GM21381 (cell line): ENCODE measurements around the gene P3H1.

ENCODE experiments used
- ATAC-seq: cut with Tn5 transposase; IDR thresholded peaks from one replicate; pipeline ENCODE4 v1.9.1; 2021; ENCODE audit warnings: mild to moderate bottlenecking, moderate library complexity; ENCODE audit not compliant: unreplicated experiment

The P3H1 gene

DNA sequence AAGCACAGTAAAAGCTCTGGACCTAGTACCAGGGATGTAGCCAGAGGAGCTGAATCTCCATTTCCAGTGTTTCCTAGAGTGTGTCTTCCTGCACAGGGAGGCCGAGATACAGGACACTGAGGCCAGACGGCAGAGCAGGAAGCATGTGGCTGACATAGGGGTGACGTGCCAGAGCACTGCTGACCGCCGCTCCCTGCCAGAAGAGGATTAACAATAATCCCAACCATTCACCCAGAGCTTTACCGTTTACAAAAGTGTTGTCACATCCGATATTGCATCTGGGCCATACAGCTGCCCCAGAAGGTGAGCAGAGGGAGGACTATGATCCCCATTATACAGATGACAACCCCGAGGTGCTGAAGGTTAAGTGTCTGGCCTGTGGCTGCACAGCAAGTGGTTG, 21.0 kb downstream of the P3H1 start:
- no peak for ATAC-seq

DNA sequence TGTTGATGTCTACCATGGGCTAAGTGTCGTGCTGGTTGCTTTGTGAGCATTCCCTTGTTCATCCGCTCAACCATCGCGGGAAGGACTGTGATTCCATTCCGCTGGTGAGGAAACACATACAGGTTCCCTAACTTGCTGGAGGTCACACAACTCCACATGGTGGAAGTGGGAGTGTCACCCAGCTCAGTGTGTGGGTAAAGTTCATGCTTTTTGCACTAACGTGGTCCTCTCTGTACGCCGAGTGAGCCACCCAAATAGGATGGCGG, 22.7 kb downstream of the P3H1 start:
- no peak for ATAC-seq

DNA sequence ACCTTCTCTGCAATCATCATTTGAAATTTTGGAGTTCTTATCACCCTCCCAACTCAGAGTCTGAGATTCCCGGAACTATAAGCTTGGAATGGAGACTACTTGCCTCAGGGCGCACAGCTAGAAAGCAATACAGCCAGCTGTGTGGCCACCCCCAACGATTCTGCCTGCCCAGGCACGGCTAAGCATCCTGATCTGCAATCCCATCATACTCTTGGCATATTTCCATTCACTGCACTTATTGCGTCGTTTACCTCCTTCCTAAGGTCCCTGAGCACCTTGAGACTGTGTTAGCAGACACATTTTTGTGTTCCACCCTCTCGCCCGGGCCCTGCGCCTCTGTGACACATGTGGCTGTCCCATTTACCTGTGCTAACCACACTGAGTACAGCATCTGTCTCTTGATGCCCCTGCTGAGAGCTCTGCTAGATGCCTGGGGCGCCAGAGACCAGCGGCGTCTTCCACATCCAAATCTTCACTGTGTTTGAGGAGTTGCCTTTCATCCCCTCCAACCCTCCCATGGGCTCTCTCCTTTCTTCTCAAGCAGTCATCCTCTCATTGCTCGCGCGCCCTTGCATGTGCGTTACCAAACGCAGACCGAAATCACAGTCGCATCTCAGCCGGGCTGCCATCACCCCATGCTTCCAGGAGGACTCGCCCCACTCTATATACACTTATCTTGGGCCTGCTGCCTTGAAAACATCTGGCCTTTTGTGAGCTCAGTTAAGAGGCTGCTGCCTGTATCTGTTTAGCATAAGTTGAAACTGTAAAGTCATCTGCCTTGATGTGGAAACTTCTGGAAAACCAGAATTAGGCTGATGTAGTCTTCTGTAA, 23.3 kb downstream of the P3H1 start:
- no peak for ATAC-seq

DNA sequence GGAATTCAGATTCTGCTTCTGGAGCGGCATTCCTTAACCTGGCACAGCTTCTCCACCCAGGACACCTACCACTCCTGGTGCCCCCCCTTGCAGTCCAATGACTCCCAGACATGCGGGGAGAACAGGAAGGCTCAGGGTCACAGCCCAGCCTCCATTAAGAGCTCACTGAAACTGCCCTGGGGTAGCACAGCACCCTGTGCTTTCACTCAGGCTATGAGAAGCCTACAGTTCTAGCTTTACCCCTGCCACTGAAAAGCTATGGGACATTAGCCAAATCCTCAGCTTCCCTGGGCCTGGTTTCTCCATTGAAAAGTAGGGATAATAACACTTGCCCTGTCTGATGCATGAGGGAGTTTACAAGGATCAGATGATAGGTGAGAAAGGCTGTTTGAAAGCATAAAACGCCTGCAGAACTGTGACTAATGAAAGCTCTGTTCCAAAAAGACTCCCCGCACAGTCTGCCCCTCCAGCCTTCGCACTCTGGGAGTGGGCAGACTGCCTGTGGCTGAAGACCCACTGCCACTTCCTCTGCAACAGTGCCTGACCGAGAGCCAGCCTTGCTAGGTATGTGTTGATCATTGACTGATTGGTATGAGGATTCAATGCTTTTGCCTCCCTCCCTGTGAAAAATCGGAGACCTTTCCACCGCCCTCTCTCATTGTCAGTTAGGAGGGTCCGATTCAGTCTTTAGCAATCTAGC, 24.1 kb downstream of the P3H1 start:
- no peak for ATAC-seq

DNA sequence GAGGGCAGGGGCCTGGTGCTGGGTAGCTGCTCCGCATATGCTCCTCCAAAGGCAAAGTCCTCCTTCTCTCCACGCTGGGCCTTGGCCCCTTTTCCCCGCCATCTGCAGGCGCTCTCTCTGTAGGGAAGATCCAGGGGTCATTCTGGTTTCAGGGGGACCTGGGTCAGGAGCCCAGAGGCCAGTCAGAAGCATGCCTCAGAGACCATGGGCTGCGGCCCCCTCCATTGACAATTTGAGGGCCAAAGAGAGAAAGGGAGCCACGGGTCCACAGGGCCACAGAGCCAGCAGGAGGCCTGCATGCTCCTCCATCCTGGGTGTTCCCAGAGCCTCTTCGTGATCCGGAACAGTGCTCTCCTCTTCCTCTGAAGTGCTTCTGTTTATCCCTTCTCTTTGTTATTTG, 24.7 kb downstream of the P3H1 start:
- ATAC-seq, result no peak

DNA sequence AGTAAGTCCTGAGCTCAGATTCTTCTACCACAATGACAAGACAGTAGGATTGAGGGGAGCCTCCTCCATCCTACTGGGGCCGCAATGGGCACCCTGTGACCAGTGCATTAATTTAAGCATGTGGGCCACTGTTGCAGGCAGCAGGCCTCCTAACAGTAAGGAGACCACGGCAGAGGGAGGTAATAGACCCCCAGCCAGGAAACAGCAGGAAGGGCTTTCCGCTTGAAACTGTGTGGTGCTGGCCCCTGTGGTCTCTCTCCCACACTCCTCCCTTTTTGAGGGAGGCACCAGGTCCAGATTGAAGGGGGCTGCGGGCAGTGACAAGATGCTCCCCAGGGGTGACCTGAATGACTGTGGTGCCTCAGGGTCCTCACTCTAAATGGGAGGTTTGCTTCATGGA, 25.1 kb downstream of the P3H1 start:
- no peak for ATAC-seq

DNA sequence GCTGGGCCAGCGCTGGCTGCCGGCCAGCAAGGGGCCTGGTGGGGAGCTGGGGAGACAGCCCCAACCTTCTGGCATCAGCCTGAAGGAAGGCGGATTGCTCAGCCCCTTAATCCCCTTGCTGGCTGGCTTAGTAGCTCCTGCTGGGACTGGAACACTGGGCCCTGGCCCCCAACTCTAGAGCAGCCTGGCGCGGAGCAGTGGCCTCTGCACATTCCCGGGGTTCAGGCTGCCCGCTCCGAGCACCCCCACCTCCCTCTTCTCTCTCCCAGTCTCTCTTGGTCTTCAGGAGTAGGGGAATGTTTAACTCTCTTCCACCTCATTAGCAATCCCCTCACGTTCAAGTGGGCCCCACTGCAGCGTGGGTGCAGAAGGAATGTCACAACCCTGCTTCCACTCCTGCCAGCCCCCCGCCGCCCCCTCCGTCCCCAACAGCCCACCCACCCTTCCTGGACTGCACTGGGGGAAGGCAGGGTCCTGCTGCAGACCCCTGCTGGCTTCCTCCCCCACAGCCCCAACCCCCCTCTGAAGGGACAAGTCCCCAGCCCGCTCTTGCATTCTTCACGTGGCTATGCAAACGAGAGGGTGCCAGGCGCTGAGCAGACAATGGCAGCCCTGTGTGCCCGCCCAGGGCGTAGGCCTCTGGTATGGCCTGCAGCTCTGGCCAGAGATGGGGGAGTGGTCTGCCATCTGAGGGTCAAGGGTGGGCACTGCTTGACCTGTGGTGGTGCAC, 25.8 kb downstream of the P3H1 start:
- no peak for ATAC-seq

DNA sequence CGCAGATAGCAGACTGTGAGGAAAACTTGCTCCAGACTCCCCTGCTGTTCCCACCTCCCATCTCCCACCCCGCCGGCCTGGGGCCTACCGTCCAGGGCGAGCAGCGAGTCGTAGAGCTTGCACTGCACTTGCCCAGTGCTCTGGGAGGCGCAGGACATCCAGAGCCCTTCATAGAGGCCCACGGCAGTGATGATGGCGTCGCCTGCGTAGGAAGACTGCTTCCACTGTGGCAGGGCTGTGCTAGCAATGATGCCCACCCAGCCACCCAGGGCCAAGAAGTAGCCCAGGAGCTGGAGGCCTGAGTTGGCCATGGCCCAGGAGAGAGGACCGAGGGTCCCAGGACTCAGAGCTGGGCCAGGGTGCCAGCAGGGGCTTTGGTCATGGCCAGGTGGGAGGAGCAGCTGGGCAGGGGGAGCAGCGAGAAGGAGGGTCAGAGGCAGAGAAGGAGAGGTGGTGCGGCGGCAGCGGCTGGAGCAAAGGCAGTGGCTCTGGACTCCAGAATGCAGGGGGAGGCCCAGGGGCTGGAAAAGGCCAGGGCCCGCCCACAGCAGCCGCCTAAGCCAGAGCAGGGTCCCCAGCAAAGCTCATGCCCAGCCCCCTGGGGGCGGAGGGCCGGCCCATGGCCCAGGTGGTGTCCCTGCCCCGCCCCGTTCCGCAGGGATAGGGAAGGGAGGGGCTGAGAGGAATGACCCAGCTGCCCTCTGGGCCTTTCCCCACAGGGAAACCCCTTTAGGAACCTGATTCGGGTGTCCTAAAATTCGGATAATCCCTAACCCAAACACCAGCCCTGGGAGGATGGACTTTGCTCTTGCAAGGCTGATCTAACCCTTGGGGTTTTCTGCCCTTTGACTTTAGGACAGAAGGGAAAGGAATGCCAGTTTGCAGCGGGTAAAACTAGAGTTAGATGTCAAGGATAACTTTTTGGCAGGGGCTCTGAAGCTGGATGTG, 26.8 kb downstream of the P3H1 start, which contains the start of gene CLDN19:
TSS of gene CLDN19 (minus strand) at position 484 of the 948 bp plus-strand sequence. CDS start at position 311, 173 bp downstream.
- no peak for ATAC-seq

DNA sequence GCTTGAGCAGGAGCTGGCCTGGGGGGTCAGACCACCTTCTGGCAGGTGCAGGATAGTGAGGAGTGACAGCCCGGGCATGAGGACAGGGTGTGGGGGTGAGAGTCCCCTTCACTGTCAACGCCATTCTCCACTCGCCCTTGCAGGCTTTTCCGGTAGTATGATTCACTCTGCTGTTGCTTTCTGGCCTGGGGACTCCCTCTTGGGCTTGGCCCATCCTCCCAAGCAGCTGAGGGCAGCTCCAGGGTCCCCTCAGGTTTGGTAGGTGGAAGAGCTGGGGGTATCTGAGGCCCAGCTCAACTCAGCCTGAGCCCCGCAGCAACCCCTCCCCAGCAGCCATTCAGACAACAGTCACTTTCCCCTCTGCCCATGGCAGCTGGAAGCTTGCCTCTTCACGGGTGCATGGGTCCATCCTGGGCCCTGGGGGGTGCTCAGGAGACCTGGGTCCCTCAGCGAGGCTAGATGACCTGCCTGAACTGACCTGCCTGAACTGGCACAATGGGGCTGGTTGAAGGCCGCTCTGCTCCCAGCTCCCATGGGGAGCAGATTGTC, 28.1 kb downstream of the P3H1 start:
- ATAC-seq, result no peak

DNA sequence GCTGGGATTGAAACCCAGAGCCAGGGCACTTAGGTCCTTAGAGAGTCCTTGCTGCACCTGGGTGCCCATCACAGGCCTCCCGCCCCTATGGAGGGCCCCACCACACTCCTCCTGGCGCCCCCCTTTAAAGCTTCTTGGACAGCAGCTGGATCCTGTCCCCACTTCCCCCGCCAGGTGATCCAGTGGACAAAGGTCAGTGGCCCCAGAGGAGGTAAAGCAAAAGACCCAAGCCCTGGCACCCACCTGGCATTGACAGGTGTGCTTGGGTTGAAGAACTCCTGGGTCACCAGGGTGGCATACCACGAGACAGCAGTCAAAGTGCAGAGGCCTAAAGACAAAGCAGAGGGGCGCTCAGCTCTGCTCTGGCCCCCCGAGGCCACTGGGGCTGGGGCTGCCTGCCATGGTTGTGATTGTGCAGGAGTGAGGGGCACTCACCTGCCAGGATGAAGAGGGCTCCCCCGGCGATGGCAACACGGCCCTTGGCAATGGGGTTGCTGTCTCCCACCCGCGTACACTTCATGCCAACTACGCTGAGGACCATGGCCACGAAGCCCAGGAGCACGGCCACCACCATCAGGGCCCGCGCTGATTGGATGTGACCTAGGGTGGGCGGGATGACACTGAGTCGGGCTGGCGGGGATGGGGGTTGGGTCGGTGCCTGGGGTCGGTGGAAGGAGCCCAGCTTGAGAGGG, 28.7 kb downstream of the P3H1 start:
- ATAC-seq, result no peak

DNA sequence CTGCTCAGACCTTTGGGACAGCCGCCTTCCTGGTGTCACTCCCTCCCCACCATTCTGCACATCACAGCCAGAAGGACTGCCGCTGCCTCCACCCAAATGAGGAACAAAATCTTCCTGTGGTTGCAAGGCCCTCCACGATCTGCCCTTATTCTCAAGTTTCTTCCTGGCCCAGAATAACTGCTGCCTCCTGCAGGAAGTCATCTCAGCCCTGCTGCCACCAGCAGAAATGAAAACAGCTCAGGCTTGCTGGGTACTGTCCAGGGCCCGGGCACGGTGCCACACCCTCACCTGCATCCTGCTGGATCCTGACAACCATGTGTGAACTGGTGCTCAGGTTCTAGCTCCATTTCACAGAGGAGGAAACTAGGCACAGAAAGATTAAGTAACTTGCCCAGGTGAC, 29.6 kb downstream of the P3H1 start:
- no peak for ATAC-seq

DNA sequence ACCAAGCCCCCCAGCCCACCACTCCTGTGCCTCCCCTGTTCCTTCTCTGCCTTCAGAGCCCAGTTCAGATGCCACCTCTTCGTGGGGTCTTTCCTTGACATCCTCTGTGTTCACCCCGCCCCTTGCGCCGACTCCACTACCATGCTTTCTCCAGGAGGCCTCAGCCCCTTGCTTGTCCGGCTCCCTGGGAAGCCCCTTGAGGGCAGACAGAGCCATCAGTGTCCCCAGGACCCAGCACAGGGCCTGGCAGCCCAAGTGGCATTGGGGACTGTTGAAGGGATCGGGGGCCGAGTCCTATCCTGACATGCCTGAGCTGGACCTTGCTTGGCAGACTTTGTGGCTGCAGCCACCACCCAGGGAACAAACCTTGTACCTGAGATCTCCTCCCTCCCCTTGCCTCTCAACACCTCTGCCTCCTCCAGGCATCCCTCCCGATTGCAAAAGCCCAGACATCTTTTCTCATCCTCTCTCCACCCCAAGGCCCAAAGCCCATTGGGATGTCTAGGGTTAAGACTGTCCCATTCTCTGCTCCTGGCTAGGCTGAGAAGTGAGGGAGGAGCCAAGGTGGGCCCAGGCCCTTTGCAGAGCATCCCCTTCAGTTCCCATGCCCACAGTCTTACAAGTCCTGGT, 30.1 kb downstream of the P3H1 start:
- ATAC-seq, result no peak

DNA sequence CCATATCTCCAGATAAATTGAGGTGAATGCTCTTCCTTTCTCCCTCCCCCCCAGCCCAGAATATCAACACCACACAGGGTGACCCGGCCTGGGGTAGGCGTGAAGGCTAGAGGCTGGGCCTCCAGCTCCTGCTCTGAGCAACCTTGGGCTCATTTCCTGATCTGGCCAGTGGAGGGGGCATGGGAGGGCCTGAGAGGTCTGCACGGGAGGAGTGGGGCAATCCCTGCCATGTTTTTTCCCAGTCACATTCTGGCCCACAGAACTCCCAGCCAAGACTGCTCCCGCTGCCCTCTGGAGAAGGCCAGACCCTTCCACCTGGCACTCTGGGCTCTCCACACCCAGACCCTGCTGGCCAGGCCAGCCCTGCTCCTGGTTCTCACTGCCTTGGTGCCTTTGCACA, 30.7 kb downstream of the P3H1 start:
- ATAC-seq, result no peak

DNA sequence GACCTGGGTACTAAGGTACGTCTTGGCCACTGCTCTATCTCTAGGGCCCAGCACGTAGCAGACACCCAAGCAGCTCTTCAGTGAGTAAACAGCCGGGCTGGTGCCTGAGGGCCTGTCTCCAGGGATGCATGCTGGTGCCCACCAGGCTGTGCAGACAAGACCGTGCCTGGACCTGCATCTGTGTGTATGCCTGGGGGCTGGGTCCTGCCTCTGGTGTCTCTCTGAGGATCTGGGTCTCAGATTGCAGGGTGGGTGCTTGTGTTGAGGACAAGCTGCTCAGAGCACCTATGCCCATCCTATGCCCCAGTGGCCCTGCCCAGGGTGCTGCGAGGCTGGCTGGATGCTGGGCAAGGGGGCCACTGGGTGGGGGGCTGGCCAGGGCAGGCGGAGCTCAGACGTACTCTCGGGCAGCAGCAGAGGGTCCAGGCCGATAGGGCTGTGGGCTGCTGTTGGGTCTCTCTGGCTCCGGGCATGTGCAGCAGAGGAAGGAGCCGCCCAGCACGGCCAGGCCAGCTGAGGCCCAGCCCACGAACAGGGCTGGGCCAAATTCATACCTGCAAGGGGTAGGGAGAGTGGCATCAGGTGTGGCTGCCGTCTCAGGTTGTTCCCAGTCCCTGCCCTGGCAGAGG, 31.2 kb downstream of the P3H1 start:
- no peak for ATAC-seq

DNA sequence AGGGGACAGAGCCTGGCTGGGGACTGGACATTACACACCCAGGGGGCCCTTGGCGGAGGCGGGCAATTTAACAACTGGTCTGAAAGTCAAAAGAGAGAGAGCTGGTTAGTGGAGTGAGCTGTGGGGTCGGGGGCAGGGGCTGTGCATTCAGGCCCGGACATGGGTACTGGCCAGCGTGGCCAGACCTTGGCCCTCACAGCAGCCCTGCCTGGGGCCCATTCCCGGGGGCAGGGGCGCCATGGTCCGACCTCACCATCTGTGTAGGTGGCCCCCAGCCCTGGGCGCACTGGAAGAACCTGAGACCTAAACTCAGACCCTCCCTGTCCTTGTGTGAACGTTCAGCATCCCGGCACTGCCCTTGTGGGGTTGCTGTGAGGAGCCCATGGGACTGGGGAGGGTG, 31.8 kb downstream of the P3H1 start:
- no peak for ATAC-seq

DNA sequence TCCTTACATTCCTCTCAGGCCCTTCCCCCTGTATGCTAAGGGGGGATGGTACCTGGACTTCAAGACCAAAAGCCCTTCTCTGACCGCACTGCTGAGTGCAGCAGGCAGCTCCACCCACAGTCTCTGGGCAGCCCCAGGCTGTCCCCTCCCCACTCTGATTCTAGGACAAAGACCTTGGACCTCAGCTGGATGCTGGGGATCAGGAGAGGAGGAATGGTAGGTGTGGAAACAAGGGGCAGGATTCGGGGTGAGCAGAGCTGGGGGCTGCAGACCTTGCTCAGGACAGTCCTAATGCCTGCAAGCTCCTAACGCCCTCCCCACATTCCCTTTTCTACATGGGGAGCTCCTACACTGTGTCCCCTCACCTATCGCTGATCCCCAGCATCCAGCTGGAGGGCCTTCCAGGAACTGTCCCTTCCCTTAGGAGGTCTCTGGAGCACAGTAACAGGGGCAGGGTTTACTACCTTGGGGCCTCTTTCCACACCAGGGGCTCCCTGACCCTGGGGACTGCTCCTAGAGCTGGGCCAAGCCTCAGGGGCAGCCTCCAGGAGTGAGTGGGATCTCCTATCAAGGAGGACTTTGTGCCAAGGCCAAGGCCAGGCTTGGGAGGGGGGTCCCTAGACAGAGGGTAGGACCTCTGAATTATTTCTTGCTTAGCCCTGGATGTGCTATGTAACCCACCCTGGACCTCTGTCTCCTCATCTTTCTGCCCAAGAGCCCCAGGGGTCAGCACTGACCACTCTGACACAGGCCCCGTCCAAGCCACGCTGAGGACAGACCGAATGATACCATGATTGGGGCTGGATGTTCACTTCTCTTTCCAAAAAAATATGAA, 32.4 kb downstream of the P3H1 start:
- no peak for ATAC-seq

DNA sequence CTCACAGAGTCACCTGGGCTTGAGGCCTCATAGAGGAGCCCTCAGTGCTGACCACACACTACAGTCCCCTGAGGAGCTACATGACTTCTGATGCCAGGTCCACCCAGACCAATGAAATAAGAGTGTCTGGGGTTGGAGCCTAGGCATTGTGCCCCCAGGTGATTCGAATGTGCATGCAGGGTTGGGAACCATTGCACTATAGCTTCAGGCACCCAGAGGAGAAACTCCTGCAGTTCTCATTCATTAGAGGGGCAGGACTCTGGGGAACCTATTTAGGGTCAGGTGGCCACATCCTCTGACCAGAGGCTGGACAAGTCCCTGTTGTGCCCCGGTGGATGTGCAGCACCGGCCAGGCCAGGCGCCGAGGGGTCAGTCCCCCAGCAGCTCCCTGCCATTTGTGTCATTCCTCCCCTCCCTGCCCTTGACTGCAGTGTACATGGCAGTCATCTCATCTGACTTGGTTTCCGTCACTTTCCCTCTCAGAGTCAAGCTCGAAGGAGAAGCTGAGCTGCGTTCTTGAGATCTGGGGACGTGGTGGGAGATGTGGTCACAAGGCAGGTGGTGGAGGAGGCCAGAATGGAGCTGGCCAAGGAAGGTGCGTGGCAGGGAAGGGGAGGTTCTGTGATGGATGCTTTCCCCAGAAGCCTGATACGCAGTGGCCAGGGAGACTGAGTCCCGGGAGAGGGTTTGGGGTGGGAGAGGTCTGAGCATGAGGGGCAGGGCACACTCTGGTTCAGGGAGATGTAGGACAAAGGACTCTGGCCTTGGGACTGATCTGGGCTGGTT, 33.2 kb downstream of the P3H1 start:
- no peak for ATAC-seq
